ENCODE results near the gene PDXP. TPM values are rescaled to one million over a fixed set of nuclear protein-coding genes. Genes with fewer than 3 reads are reported as not detected.

Gene PDXP
- total and polyA plus RNA-seq, 9 of the 15 experiments (the other 6 are each of a cell fraction or from before 2014, with no cell fraction given) = 7.9 to 54.2 (median 38.8) TPM

DNA sequence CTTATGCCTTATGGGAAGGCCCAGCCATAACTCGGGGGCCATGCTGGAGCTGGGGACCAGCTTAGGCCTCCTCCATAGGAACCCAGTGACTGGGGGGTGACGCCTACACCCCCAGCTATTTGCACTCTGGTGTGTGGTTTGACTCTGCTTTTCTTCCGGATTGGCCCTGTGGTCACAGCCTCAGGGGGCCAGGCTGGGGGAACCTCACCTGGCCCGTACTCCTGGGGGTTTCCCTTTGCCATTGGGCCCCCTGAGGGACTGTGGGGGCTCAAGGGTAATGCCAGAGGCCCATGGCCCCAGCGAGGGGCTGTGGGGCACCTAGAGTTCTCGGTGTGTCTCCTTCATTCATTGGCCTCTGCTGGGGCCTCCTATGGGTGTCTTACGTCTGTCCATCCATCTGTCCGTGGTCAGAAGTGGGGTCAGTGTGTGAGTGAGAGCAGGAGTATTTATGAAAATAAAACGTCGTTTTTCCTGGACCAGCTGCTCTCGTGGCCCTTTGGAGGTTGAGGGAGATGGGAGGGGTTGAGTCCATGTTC lies 25.4 kb upstream of the PDXP start:
- ATAC-seq (no peak), FAIRE-seq (peak; percentile 15), DNase-seq (ENCODE audit: extremely low read depth in 1 of 4, low spot score in 3 of 4) (no peak)
- no TSS peak for BruUV-seq (replicated peaks)
- H3K36me3 ChIP-seq (ENCODE audit: control insufficient read depth, insufficient read depth, low read length) = peaks cover 30% of the 10 kb centered on the region; the same call in 2 of the 3 replicates
- ChIA-PET POLR2A (interaction anchor here (0.5 to 0.6 kb wide), 2 partner anchors 25 to 54 kb away, joined by 3 read pairs; no protein-coding TSS in a partner anchor), CTCF (ENCODE audit: low intra/inter-chr PET ratio) (no interaction called here)
- H3K4me1 ChIP-seq (replicated peaks in 1 of 2; ENCODE audit: control insufficient read depth in 2 of 2, insufficient read depth in 2 of 2, low read length in 2 of 2) = peaks cover 35 to 73% of the 10 kb centered on the region in 2 experiments
- WGBS (ENCODE audit: insufficient coverage, low coverage, missing lambda C conversion rate) = 9% methylated on average over 6 of the region's 11 CpGs
- H3K4me2 ChIP-seq (ENCODE audit: insufficient read depth, low read length) = peak overlapping the region; percentile 74
- H3K27me3 ChIP-seq (ENCODE audit: control insufficient read depth in 2 of 2, insufficient read depth in 2 of 2, low read length in 2 of 2) = no peaks in the 10 kb centered on the region
- H4K20me1 ChIP-seq (replicated peaks; ENCODE audit: control insufficient read depth, insufficient read depth, low read length) = no peaks in the 10 kb centered on the region
- H3K9me1 ChIP-seq (ENCODE audit: control insufficient read depth, insufficient read depth, low read length) = no peaks in the 10 kb centered on the region
- TF ChIP-seq ETV5 (CRISPR knock-in tag; IDR thresholded peaks at IDR 0.05; ENCODE audit: low read depth) (peak; percentile 50; the same call in 1 of the 2 replicates), RBM17 (IDR thresholded peaks at IDR 0.05; ENCODE audit: borderline replicate concordance, low read depth, low read length) (no peak)
- peak overlapping the region; percentile 76; the same call in 1 of the 2 replicates for H2AFZ ChIP-seq (ENCODE audit: low read depth, low read length)
- H3K4me3 ChIP-seq = 0 out of 2 replicates have a peak overlapping the region, but pooled peaks have one; percentile 16
- H3K27ac ChIP-seq (ENCODE audit: extremely low read depth, low read depth, low read length) = peak overlapping the region; percentile 77
- no peaks in the 10 kb centered on the region for H3K9me3 ChIP-seq (replicated peaks; ENCODE audit: control insufficient read depth, insufficient read depth, low read depth, low read length)
- intact Hi-C loops (cut with micrococcal nuclease) = no loop called here
- H3K9ac ChIP-seq (ENCODE audit: insufficient read depth in 1 of 2, low read depth in 2 of 2, low read length in 2 of 2) = peak overlapping the region; percentile 50 to 82
- no peaks in the 10 kb centered on the region for H3K79me2 ChIP-seq (ENCODE audit: control insufficient read depth, insufficient read depth, low read length)
- in situ Hi-C loops (cut with MboI) = no loop called here

DNA sequence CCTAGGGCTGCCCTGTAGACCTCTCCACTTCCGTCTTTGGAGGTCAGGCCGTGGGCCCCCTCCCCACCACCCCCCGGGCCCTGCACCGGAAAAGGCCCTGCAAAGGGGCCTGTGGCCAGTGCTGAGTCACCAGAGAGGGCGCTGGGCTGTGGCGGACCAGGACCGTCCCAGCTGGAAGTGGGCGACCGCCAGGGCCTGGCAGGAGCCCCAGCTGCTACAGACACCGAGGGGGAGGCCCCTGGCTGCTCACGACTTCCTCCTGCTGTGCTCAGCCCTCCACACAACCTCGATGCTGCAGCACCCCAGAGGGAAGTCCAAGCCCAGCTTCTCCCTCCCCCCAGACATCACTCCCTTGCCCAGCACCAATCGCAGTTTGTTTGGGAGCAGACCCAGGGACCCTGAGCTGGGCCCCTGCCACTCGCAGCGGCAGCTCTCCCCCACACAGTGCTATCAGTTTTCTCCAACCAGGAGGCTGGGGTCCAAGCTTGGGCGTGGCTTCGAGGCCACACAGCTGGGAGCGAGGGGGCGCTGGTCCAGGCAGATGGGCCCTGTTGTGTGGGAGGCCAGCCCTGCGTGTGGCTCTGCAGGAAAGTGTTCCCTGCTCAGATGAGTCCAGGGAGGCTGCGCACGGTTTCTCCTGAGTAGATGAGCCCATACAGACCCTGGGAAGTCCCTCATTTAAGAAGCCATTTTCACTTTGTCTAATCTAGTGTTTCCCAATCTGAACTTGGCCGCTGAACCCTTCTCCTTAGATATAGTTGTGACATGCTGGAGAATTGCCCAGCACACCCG lies 24.7 kb upstream of the PDXP start:
- H3K79me2 ChIP-seq (ENCODE audit: control insufficient read depth, insufficient read depth, low read length) = no peaks in the 10 kb centered on the region
- FAIRE-seq (peak; percentile 91), DNase-seq (ENCODE audit: extremely low read depth in 1 of 4, low spot score in 3 of 4) (peak; percentile 78 to 89 (median 78)), ATAC-seq (peak; percentile 68)
- no peaks in the 10 kb centered on the region for H4K20me1 ChIP-seq (replicated peaks; ENCODE audit: control insufficient read depth, insufficient read depth, low read length)
- in situ Hi-C loops (cut with MboI) = no loop called here
- peak overlapping the region; percentile 76 for H2AFZ ChIP-seq (ENCODE audit: low read depth, low read length)
- peak overlapping the region; percentile 74 for H3K4me2 ChIP-seq (ENCODE audit: insufficient read depth, low read length)
- intact Hi-C loops (cut with micrococcal nuclease) = no loop called here
- H3K36me3 ChIP-seq (ENCODE audit: control insufficient read depth, insufficient read depth, low read length) = peaks cover 29% of the 10 kb centered on the region; the same call in 2 of the 3 replicates
- peak overlapping the region; percentile 77 for H3K27ac ChIP-seq (ENCODE audit: extremely low read depth, low read depth, low read length)
- ChIA-PET POLR2A (interaction anchor here (0.5 to 1.1 kb wide), 5 partner anchors 9 to 129 kb away, joined by 3 to 6 read pairs (median 3); no protein-coding TSS in a partner anchor), CTCF (ENCODE audit: low intra/inter-chr PET ratio) (no interaction called here)
- under 1% methylated on average over 17 of the region's 24 CpGs for WGBS (ENCODE audit: insufficient coverage, low coverage, missing lambda C conversion rate)
- H3K4me3 ChIP-seq = 0 out of 2 replicates have a peak overlapping the region, but pooled peaks have one; percentile 16
- H3K4me1 ChIP-seq (replicated peaks in 1 of 2; ENCODE audit: control insufficient read depth in 2 of 2, insufficient read depth in 2 of 2, low read length in 2 of 2) = peaks cover 38 to 78% of the 10 kb centered on the region in 2 experiments
- no TSS peak for BruUV-seq (replicated peaks)
- H3K9me3 ChIP-seq (replicated peaks; ENCODE audit: control insufficient read depth, insufficient read depth, low read depth, low read length) = no peaks in the 10 kb centered on the region
- no peaks in the 10 kb centered on the region for H3K27me3 ChIP-seq (ENCODE audit: control insufficient read depth in 2 of 2, insufficient read depth in 2 of 2, low read length in 2 of 2)
- H3K9me1 ChIP-seq (ENCODE audit: control insufficient read depth, insufficient read depth, low read length) = no peaks in the 10 kb centered on the region
- peak overlapping the region; percentile 50 to 82 for H3K9ac ChIP-seq (ENCODE audit: insufficient read depth in 1 of 2, low read depth in 2 of 2, low read length in 2 of 2)
- TF ChIP-seq ZC3H8 (IDR thresholded peaks at IDR 0.05) (no peak), ZKSCAN8 (CRISPR knock-in tag; IDR thresholded peaks at IDR 0.05) (no peak), CXXC5 (CRISPR knock-in tag; IDR thresholded peaks at IDR 0.05) (0 out of 2 replicates have a peak, but pooled peaks have one; percentile 13), RBM34 (IDR thresholded peaks at IDR 0.05; ENCODE audit: borderline replicate concordance, insufficient read depth, low read length) (no peak), PRMT5 (CRISPR knock-in tag; IDR thresholded peaks at IDR 0.05) (no peak), MYNN (IDR thresholded peaks at IDR 0.05) (peak; percentile 83; the same call in 1 of the 2 replicates), MYNN (CRISPR knock-in tag; IDR thresholded peaks at IDR 0.05) (no peak), ZNF217 (CRISPR knock-in tag; IDR thresholded peaks at IDR 0.05) (no peak), TEAD1 (CRISPR knock-in tag; IDR thresholded peaks at IDR 0.05) (0 out of 4 replicates have a peak, but pooled peaks of 1 of the 2 experiments have one; percentile 35), PTBP1 (IDR thresholded peaks at IDR 0.05; ENCODE audit: low read depth, low read length) (no peak), FIP1L1 (IDR thresholded peaks at IDR 0.05; ENCODE audit: low read depth, low read length, poor library complexity, severe bottlenecking) (no peak)
- TF ChIP-seq, protein P1, sequence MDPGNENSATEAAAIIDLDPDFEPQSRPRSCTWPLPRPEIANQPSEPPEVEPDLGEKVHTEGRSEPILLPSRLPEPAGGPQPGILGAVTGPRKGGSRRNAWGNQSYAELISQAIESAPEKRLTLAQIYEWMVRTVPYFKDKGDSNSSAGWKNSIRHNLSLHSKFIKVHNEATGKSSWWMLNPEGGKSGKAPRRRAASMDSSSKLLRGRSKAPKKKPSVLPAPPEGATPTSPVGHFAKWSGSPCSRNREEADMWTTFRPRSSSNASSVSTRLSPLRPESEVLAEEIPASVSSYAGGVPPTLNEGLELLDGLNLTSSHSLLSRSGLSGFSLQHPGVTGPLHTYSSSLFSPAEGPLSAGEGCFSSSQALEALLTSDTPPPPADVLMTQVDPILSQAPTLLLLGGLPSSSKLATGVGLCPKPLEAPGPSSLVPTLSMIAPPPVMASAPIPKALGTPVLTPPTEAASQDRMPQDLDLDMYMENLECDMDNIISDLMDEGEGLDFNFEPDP (CRISPR knock-in tag; IDR thresholded peaks at IDR 0.05) = no peak
